DND-41 (cell line): ENCODE data around the gene MLNR.

Source experiments
- ATAC-seq: fragments of 200-7000 bp; cut with Tn5 transposase; 3 replicates; pipeline ENCODE4 v1.9.1; 2021; ENCODE audit warnings: low read depth; ENCODE audit not compliant: insufficient read depth
- DNase-seq: peaks from one replicate; pipeline ENCODE4 v3.0.0-alpha.2; 2020
- H2AFZ ChIP-seq: 2 replicates; pipeline ENCODE4 v1.6.0; 2012; ENCODE audit warnings: low read depth, low read length
- H3K27ac ChIP-seq: 2 replicates; pipeline ENCODE4 v1.5.1; 2012; ENCODE audit warnings: low read length, inconsistent platforms
- H3K27me3 ChIP-seq: fragments of 200-600 bp; sonication (generic); 2 replicates; pipeline ENCODE4 v1.6.0; 2012; ENCODE audit warnings: low read length, mild to moderate bottlenecking, inconsistent platforms; ENCODE audit not compliant: insufficient read depth, poor library complexity
- H3K36me3 ChIP-seq: 2 replicates; pipeline ENCODE4 v1.5.1; 2012; ENCODE audit warnings: low read length, inconsistent platforms; ENCODE audit not compliant: insufficient read depth
- H3K4me1 ChIP-seq: 2 replicates; pipeline ENCODE4 v1.5.1; 2012; ENCODE audit warnings: mild to moderate bottlenecking, low read length; ENCODE audit not compliant: insufficient read depth
- H3K4me2 ChIP-seq: 2 replicates; pipeline ENCODE4 v1.6.0; 2012; ENCODE audit warnings: mild to moderate bottlenecking, moderate library complexity, low read length, inconsistent platforms; ENCODE audit not compliant: insufficient read depth
- H3K4me3 ChIP-seq, 2 experiments: fragments of 200-600 bp in 1 of 2; shearing (Covaris generic) in 1 of 2; 2 replicates each; pipeline ENCODE4 v1.5.1; 2012 to 2016; ENCODE audit warnings: inconsistent platforms in 2 of 2, low read length in 2 of 2, mild to moderate bottlenecking in 2 of 2, low read depth in 1 of 2, moderate library complexity in 1 of 2
- H3K79me2 ChIP-seq: 2 replicates; pipeline ENCODE4 v1.6.0; 2012; ENCODE audit warnings: low read length, inconsistent platforms; ENCODE audit not compliant: insufficient read depth
- H3K9ac ChIP-seq: 2 replicates; pipeline ENCODE4 v1.6.0; 2012; ENCODE audit warnings: low read depth, mild to moderate bottlenecking, inconsistent platforms, low read length, moderate library complexity
- H3K9me3 ChIP-seq: 2 replicates; pipeline ENCODE4 v1.5.1; 2012; ENCODE audit warnings: low read length, moderate library complexity, mild to moderate bottlenecking, inconsistent platforms; ENCODE audit not compliant: insufficient read depth, severe bottlenecking
- H4K20me1 ChIP-seq: 2 replicates; pipeline ENCODE4 v1.6.0; 2012; ENCODE audit warnings: low read length; ENCODE audit not compliant: insufficient read depth
- CTCF ChIP-seq: IDR thresholded peaks from 2 replicates; pipeline ENCODE4 v1.5.1; 2012; ENCODE audit warnings: borderline replicate concordance, low read length, moderate library complexity, mild to moderate bottlenecking; ENCODE audit not compliant: poor library complexity, severe bottlenecking; ENCODE audit errors: extremely low read depth
- EZH2 ChIP-seq: IDR thresholded peaks from 3 replicates; pipeline ENCODE4 v1.6.1; 2012; ENCODE audit warnings: borderline replicate concordance, low read depth, mild to moderate bottlenecking, moderate library complexity, low read length, inconsistent platforms; ENCODE audit not compliant: severe bottlenecking

The MLNR gene

GRCh38 chr13:49217962-49218492 is 2.1 kb upstream of the MLNR start:
- H3K36me3 ChIP-seq, result no peaks in the 10 kb centered on the region

GRCh38 chr13:49218493-49219051 is 1.6 kb upstream of the MLNR start:
- no peaks in the 10 kb centered on the region for H3K9me3 ChIP-seq
- H2AFZ ChIP-seq, result no peak overlapping the region
- H3K79me2 ChIP-seq, result no peaks in the 10 kb centered on the region
- no peak overlapping the region for H3K27ac ChIP-seq
- no peak overlapping the region for H3K9ac ChIP-seq
- no peaks in the 10 kb centered on the region for H3K27me3 ChIP-seq
- no peak overlapping the region for H3K4me2 ChIP-seq
- no peak for ATAC-seq
- no peak overlapping the region for H3K4me3 ChIP-seq
- H3K36me3 ChIP-seq, result no peaks in the 10 kb centered on the region
- peaks cover 35% of the 10 kb centered on the region for H3K4me1 ChIP-seq
- no peaks in the 10 kb centered on the region for H4K20me1 ChIP-seq
- no peak for DNase-seq
- TF ChIP-seq EZH2 (no peak), CTCF (no peak)

More at GRCh38 chr13:49217962-49218492, 2.1 kb upstream of the MLNR start:
- Histone ChIP-seq H3K27ac (no peak overlapping the region), H2AFZ (no peak overlapping the region), H3K4me3 (no peak overlapping the region), H3K9me3 (no peaks in the 10 kb centered on the region), H3K79me2 (no peaks in the 10 kb centered on the region), H3K4me1 (peaks cover 40% of the 10 kb centered on the region), H3K4me2 (no peak overlapping the region), H3K27me3 (no peaks in the 10 kb centered on the region), H4K20me1 (no peaks in the 10 kb centered on the region), H3K9ac (no peak overlapping the region)
- no peak for ATAC-seq
- no peak for TF ChIP-seq CTCF
- TF ChIP-seq EZH2, result no peak
- no peak for DNase-seq

GRCh38 chr13:49219647-49220035 is 497 bp upstream of the MLNR start:
- Histone ChIP-seq H4K20me1 (no peaks in the 10 kb centered on the region), H2AFZ (no peak overlapping the region), H3K36me3 (no peaks in the 10 kb centered on the region), H3K9me3 (no peaks in the 10 kb centered on the region), H3K27me3 (no peaks in the 10 kb centered on the region), H3K4me1 (peaks cover 24% of the 10 kb centered on the region), H3K79me2 (no peaks in the 10 kb centered on the region), H3K9ac (no peak overlapping the region), H3K27ac (no peak overlapping the region), H3K4me3 (no peak overlapping the region), H3K4me2 (no peak overlapping the region)
- ATAC-seq, result no peak
- no peak for TF ChIP-seq EZH2
- TF ChIP-seq CTCF, result no peak
- DNase-seq, result no peak
